HG03442 (cell line): Measurements from ENCODE around the gene EEFSEC.

ENCODE experiments used
- ATAC-seq: cut with Tn5 transposase; IDR thresholded peaks from one replicate; pipeline ENCODE4 v1.9.1; 2021; ENCODE audit warnings: mild to moderate bottlenecking, moderate library complexity; ENCODE audit not compliant: unreplicated experiment

EEFSEC gene

GRCh38 chr3:128180436-128180835 is 27.2 kb downstream of the EEFSEC start:
- no peak for ATAC-seq

GRCh38 chr3:128180913-128181312 is 27.6 kb downstream of the EEFSEC start:
- ATAC-seq = no peak

- no peak for ATAC-seq
Measured at GRCh38 chr3:128182656-128183055, 29.4 kb downstream of the EEFSEC start.

- no peak for ATAC-seq
Measured at GRCh38 chr3:128185630-128186447, 32.6 kb downstream of the EEFSEC start.

GRCh38 chr3:128187495-128187894 is 34.2 kb downstream of the EEFSEC start:
- no peak for ATAC-seq

- no peak for ATAC-seq
Measured at GRCh38 chr3:128188326-128188725, 35.0 kb downstream of the EEFSEC start.

GRCh38 chr3:128188956-128189355 is 35.7 kb downstream of the EEFSEC start:
- ATAC-seq = no peak

GRCh38 chr3:128190501-128190900 is 37.2 kb downstream of the EEFSEC start:
- no peak for ATAC-seq

- no peak for ATAC-seq
Measured at GRCh38 chr3:128192131-128192530, 38.9 kb downstream of the EEFSEC start.

GRCh38 chr3:128193168-128193567 is 39.9 kb downstream of the EEFSEC start:
- ATAC-seq = no peak

- no peak for ATAC-seq
Measured at GRCh38 chr3:128194843-128195242, 41.6 kb downstream of the EEFSEC start.

GRCh38 chr3:128195369-128195768 is 42.1 kb downstream of the EEFSEC start:
- ATAC-seq = no peak

- no peak for ATAC-seq
Measured at GRCh38 chr3:128195802-128196201, 42.5 kb downstream of the EEFSEC start.

- ATAC-seq = no peak
Measured at GRCh38 chr3:128196647-128197046, 43.4 kb downstream of the EEFSEC start.

GRCh38 chr3:128197855-128198254 is 44.6 kb downstream of the EEFSEC start:
- ATAC-seq = no peak

- no peak for ATAC-seq
Measured at GRCh38 chr3:128198313-128198712, 45.0 kb downstream of the EEFSEC start.

- no peak for ATAC-seq
Measured at GRCh38 chr3:128199110-128199509, 45.8 kb downstream of the EEFSEC start.

- ATAC-seq = no peak
Measured at GRCh38 chr3:128201158-128201755, 48.0 kb downstream of the EEFSEC start.

GRCh38 chr3:128203169-128203568 is 49.9 kb downstream of the EEFSEC start:
- no peak for ATAC-seq

- ATAC-seq = no peak
Measured at GRCh38 chr3:128205558-128206145, 52.4 kb downstream of the EEFSEC start.

- ATAC-seq = no peak
Measured at GRCh38 chr3:128207951-128208350, 54.7 kb downstream of the EEFSEC start.

- ATAC-seq = no peak
Measured at GRCh38 chr3:128210711-128211110, 57.4 kb downstream of the EEFSEC start.
